Body of pancreas (tissue), 4 donors: ENCODE data around the gene CACNG7.

ENCODE experiments used
- POLR2A ChIP-seq, 3 donors: fragments of 450-650 bp; IDR thresholded peaks; one replicate each; pipeline ENCODE4 v1.6.1; 2016; ENCODE audit warnings: antibody characterized with exemption in 3 of 3, mild to moderate bottlenecking in 2 of 3
- TF ChIP-seq, protein P1 (sequence below), 7 experiments: fragments of 450-650 bp in 4 of 7; fragments of 200-600 bp in 3 of 7; sonication (generic) in 3 of 7; IDR thresholded peaks; one replicate each; pipeline ENCODE4 v1.5.1; 2016 to 2019; ENCODE audit warnings: antibody characterized with exemption in 7 of 7

GRCh38 chr19:53917356-53917755, 8.3 kb downstream of the CACNG7 start:
- TF ChIP-seq, protein P1, sequence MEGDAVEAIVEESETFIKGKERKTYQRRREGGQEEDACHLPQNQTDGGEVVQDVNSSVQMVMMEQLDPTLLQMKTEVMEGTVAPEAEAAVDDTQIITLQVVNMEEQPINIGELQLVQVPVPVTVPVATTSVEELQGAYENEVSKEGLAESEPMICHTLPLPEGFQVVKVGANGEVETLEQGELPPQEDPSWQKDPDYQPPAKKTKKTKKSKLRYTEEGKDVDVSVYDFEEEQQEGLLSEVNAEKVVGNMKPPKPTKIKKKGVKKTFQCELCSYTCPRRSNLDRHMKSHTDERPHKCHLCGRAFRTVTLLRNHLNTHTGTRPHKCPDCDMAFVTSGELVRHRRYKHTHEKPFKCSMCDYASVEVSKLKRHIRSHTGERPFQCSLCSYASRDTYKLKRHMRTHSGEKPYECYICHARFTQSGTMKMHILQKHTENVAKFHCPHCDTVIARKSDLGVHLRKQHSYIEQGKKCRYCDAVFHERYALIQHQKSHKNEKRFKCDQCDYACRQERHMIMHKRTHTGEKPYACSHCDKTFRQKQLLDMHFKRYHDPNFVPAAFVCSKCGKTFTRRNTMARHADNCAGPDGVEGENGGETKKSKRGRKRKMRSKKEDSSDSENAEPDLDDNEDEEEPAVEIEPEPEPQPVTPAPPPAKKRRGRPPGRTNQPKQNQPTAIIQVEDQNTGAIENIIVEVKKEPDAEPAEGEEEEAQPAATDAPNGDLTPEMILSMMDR (IDR thresholded peaks at IDR 0.05): no peak
- TF ChIP-seq POLR2A (IDR thresholded peaks at IDR 0.05): no peak
